Aorta (tissue), 5 donors: ENCODE measurements around the gene INPP4A. TPM values are rescaled to one million over a fixed set of nuclear protein-coding genes. Genes with fewer than 3 reads are reported as not detected.

Source experiments
- ATAC-seq: fragments of 200-7000 bp; cut with Tn5 transposase; one replicate; pipeline ENCODE4 v1.9.1; 2022; ENCODE audit warnings: moderate library complexity; ENCODE audit not compliant: low FRiP score
- DNase-seq, 2 donors: peaks; one replicate each; pipeline ENCODE4 v3.0.0-alpha.2; 2020
- H3K27ac ChIP-seq, 2 donors: one replicate each; pipeline ENCODE4 v1.5.1; 2013; ENCODE audit warnings: low read length in 2 of 2, mild to moderate bottlenecking in 2 of 2, moderate library complexity in 2 of 2, control low read depth in 1 of 2, inconsistent platforms in 1 of 2, low read depth in 1 of 2
- H3K27me3 ChIP-seq, 2 donors: one replicate each; pipeline ENCODE4 v1.6.1; 2013; ENCODE audit warnings: control low read depth in 1 of 2, low read length in 1 of 2, mild to moderate bottlenecking in 1 of 2, moderate library complexity in 1 of 2; ENCODE audit not compliant: insufficient read depth in 2 of 2, control insufficient read depth in 1 of 2
- H3K36me3 ChIP-seq, 2 donors: one replicate each; pipeline ENCODE4 v1.6.1; 2013; ENCODE audit warnings: control low read depth in 1 of 2, low read length in 1 of 2, mild to moderate bottlenecking in 1 of 2; ENCODE audit not compliant: insufficient read depth in 2 of 2, control insufficient read depth in 1 of 2
- H3K4me1 ChIP-seq, 2 donors: one replicate each; pipeline ENCODE4 v1.6.1; 2013; ENCODE audit warnings: low read length in 2 of 2, control low read depth in 1 of 2, mild to moderate bottlenecking in 1 of 2, moderate library complexity in 1 of 2; ENCODE audit not compliant: insufficient read depth in 2 of 2, control insufficient read depth in 1 of 2
- H3K4me3 ChIP-seq, 2 donors: one replicate each; pipeline ENCODE4 v1.5.1; 2013; ENCODE audit warnings: low read length in 2 of 2, control low read depth in 1 of 2, mild to moderate bottlenecking in 1 of 2
- H3K9me3 ChIP-seq: one replicate; pipeline ENCODE4 v1.6.1; 2013; ENCODE audit warnings: mild to moderate bottlenecking, low read length; ENCODE audit not compliant: control insufficient read depth
- WGBS, 2 donors: extraction: QIAGEN DNeasy Blood & Tissue Kit; methylation state at CpG; one replicate each; pipeline ENCODE4 v1.1.7; 2013; 5-methylcytosine and 5-hydroxymethylcytosine counted together
- intact Hi-C, 2 donors: fragments of 100-400 bp; cut with DNase I; formaldehyde crosslinking; loops; one replicate each; pipeline versions ENCODE4 v1.14.2 to v1.15.0; 2022
- polyA plus RNA-seq, 2 donors: library from polyadenylated mRNA; stranded (reverse); fragments of 200-250 nt; gene quantifications; one replicate each; pipeline ENCODE4 v1.2.3, GENCODE V29; 2013
- total RNA-seq, 2 donors: library from RNA; stranded (reverse); fragmentation: NEBNext Ultra II Directional; extraction: Animal tissue kit (Norgen Biotek cat#: 25700); gene quantifications; one replicate each; pipeline ENCODE4 v1.2.1, GENCODE V29; 2021
- donor health status: healthy with polysubstance abuse.
- donor health status: Bipolar disorder and iron deficiency.
- donor health status: DM: no; HTN: no; CAD: no.
- donor health status: DM: no; HTN: no; CAD: no.
- donor health status: DM: yes; HTN: yes; CAD: no.

The INPP4A gene
- total and polyA plus RNA-seq, 4 donors = 2.9 to 43.4 (median 21.4) TPM

- no peak for DNase-seq
- intact Hi-C loops = no loop called here
- no peaks in the 10 kb centered on the region for H3K27me3 ChIP-seq
- no peak for ATAC-seq
- H3K4me3 ChIP-seq = no peak overlapping the region
- H3K36me3 ChIP-seq = peaks cover 0 to 7% of the 10 kb centered on the region in 2 donors
- peaks cover 0 to 2% of the 10 kb centered on the region in 2 donors for H3K4me1 ChIP-seq
- WGBS, 2 donors = 91 to 95% methylated on average over 2 of the region's 2 CpGs
- H3K27ac ChIP-seq = no peak overlapping the region
- H3K9me3 ChIP-seq = no peaks in the 10 kb centered on the region
These were observed 78.2 kb downstream of the INPP4A start for GRCh38 chr2:98522854-98523253.

DNA sequence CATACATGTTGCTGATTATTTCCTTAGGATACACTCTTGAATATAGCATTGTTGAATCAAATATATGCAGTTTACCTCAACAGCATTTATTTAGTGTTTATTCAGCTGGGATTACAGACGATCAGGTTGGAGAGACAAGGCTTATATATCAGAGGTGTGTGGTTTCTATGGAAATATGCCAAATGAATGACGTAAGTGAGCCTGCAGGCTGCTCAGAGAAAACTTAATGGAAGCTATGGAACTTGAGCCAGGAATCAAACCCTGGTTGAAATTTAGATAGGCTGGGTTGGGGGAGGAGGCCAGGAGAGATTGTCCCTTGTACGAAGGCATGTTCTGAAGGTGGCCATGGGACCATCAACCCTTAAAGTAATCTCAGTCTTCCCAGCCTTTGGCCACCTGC lies 79.5 kb downstream of the INPP4A start:
- Histone ChIP-seq H3K4me1 (peaks cover 0 to 2% of the 10 kb centered on the region in 2 donors), H3K27me3 (no peaks in the 10 kb centered on the region), H3K9me3 (no peaks in the 10 kb centered on the region), H3K36me3 (peaks cover 0 to 6% of the 10 kb centered on the region in 2 donors), H3K27ac (no peak overlapping the region), H3K4me3 (no peak overlapping the region)
- WGBS, 2 donors = 69 to 71% methylated on average over 3 of the region's 3 CpGs
- no peak for DNase-seq
- intact Hi-C loops = no loop called here
- no peak for ATAC-seq

GRCh38 chr2:98528349-98528748 lies 83.7 kb downstream of the INPP4A start:
- ATAC-seq = no peak

GRCh38 chr2:98530114-98530513 lies 85.5 kb downstream of the INPP4A start:
- H3K27ac ChIP-seq = no peak overlapping the region
- 91 to 92% methylated on average over 1 of the region's 1 CpG for WGBS, 2 donors
- no peaks in the 10 kb centered on the region for H3K9me3 ChIP-seq
- peaks cover 2 to 3% of the 10 kb centered on the region in 2 donors for H3K36me3 ChIP-seq
- ATAC-seq (no peak), DNase-seq (no peak)
- H3K4me3 ChIP-seq = no peak overlapping the region
- no peaks in the 10 kb centered on the region for H3K4me1 ChIP-seq
- intact Hi-C loops = no loop called here
- H3K27me3 ChIP-seq = no peaks in the 10 kb centered on the region

More at GRCh38 chr2:98528349-98528748, 83.7 kb downstream of the INPP4A start:
- no peak for DNase-seq
- H3K4me1 ChIP-seq = peaks cover 0 to 2% of the 10 kb centered on the region in 2 donors
- H3K36me3 ChIP-seq = peaks cover 0 to 1% of the 10 kb centered on the region in 2 donors
- no peaks in the 10 kb centered on the region for H3K27me3 ChIP-seq
- H3K9me3 ChIP-seq = no peaks in the 10 kb centered on the region
- intact Hi-C loops = no loop called here
- no peak overlapping the region for H3K4me3 ChIP-seq
- H3K27ac ChIP-seq = no peak overlapping the region

- intact Hi-C loops = no loop called here
- DNase-seq (no peak), ATAC-seq (no peak)
- Histone ChIP-seq H3K36me3 (peaks cover 2 to 3% of the 10 kb centered on the region in 2 donors), H3K27ac (no peak overlapping the region), H3K4me3 (no peak overlapping the region), H3K9me3 (no peaks in the 10 kb centered on the region), H3K27me3 (no peaks in the 10 kb centered on the region), H3K4me1 (no peaks in the 10 kb centered on the region)
- 78 to 79% methylated on average over 6 of the region's 6 CpGs for WGBS, 2 donors
These were observed 88.1 kb downstream of the INPP4A start for GRCh38 chr2:98532756-98533155.

DNA sequence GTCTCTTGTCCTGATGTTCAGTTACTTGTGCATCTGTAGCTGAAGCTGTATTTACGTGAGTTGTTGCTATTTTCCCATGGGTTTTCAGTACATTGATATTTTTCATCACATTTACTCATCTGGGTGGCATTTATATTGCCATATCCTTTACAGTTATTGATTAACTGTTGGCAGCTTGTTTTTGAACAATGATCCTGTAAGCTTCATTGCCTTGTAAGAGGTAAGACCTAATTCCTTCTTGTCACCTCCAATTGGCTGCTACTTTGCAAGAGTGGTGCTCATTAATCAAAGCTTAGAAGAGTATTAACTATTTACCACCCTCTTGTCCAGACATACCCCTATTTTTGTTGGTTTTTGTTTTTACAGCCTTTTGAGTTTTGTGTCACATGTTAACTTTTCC lies 88.9 kb downstream of the INPP4A start:
- no peaks in the 10 kb centered on the region for H3K27me3 ChIP-seq
- WGBS, 2 donors = 94 to 100% methylated on average over 1 of the region's 1 CpG
- no peaks in the 10 kb centered on the region for H3K4me1 ChIP-seq
- H3K4me3 ChIP-seq = no peak overlapping the region
- DNase-seq (no peak), ATAC-seq (no peak)
- H3K27ac ChIP-seq = no peak overlapping the region
- H3K9me3 ChIP-seq = no peaks in the 10 kb centered on the region
- intact Hi-C loops = no loop called here
- peaks cover 3 to 5% of the 10 kb centered on the region in 2 donors for H3K36me3 ChIP-seq

- Histone ChIP-seq H3K4me3 (no peak overlapping the region), H3K27ac (no peak overlapping the region), H3K27me3 (no peaks in the 10 kb centered on the region), H3K36me3 (peaks cover 3 to 7% of the 10 kb centered on the region in 2 donors), H3K9me3 (no peaks in the 10 kb centered on the region), H3K4me1 (no peaks in the 10 kb centered on the region)
- ATAC-seq (no peak), DNase-seq (no peak)
- intact Hi-C loops = no loop called here
- 95 to 96% methylated on average over 3 of the region's 3 CpGs for WGBS, 2 donors
These were observed 90.1 kb downstream of the INPP4A start for GRCh38 chr2:98534761-98535160.

- DNase-seq = no peak
- Histone ChIP-seq H3K4me3 (no peak overlapping the region), H3K4me1 (no peaks in the 10 kb centered on the region), H3K9me3 (no peaks in the 10 kb centered on the region), H3K36me3 (peaks cover 3 to 7% of the 10 kb centered on the region in 2 donors), H3K27ac (no peak overlapping the region), H3K27me3 (no peaks in the 10 kb centered on the region)
- no peak for ATAC-seq
- intact Hi-C loops = no loop called here
- WGBS, 2 donors = 89 to 92% methylated on average over 6 of the region's 6 CpGs
These were observed 91.5 kb downstream of the INPP4A start for GRCh38 chr2:98535971-98536677.

GRCh38 chr2:98537390-98538126 lies 92.9 kb downstream of the INPP4A start:
- no peaks in the 10 kb centered on the region for H3K27me3 ChIP-seq
- no peak overlapping the region for H3K27ac ChIP-seq
- no peak for ATAC-seq
- no peak for DNase-seq
- WGBS, 2 donors = 92 to 94% methylated on average over 13 to 14 of the region's 14 CpGs
- H3K36me3 ChIP-seq = peaks cover 3 to 7% of the 10 kb centered on the region in 2 donors
- no peaks in the 10 kb centered on the region for H3K9me3 ChIP-seq
- no peak overlapping the region for H3K4me3 ChIP-seq
- no peaks in the 10 kb centered on the region for H3K4me1 ChIP-seq
- intact Hi-C loops = no loop called here
